ENCODE measurements around the gene SECTM1. TPM values are rescaled to one million over a fixed set of nuclear protein-coding genes. Genes with fewer than 3 reads are reported as not detected.

Gene SECTM1
- total RNA-seq, 4 donors from 2014 or later: 9.5 to 17.5 (median 14.7) TPM

DNA sequence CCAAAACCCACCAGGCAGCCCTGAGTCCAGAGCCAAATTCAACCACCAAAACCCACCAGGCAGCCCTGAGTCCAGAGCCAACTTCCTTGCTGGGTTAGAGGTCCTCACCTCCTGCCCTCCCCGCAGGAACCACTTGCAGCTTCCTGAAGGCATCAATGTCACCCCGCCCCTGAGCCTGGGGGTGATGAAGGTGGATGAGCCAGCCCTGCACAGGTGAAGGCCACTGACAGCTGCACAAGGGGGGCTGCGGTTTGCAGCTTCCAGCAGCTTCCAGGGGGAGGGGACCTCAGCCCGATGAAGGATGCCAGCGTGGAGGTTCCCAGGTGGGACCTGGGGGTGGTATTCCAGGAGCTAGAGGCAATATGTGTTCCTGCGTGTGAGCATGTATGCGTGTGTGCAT is 52.5 kb downstream of the SECTM1 start:
- TF ChIP-seq, protein P1, sequence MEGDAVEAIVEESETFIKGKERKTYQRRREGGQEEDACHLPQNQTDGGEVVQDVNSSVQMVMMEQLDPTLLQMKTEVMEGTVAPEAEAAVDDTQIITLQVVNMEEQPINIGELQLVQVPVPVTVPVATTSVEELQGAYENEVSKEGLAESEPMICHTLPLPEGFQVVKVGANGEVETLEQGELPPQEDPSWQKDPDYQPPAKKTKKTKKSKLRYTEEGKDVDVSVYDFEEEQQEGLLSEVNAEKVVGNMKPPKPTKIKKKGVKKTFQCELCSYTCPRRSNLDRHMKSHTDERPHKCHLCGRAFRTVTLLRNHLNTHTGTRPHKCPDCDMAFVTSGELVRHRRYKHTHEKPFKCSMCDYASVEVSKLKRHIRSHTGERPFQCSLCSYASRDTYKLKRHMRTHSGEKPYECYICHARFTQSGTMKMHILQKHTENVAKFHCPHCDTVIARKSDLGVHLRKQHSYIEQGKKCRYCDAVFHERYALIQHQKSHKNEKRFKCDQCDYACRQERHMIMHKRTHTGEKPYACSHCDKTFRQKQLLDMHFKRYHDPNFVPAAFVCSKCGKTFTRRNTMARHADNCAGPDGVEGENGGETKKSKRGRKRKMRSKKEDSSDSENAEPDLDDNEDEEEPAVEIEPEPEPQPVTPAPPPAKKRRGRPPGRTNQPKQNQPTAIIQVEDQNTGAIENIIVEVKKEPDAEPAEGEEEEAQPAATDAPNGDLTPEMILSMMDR (IDR thresholded peaks at IDR 0.05; ENCODE audit: low read depth): no peak

GRCh38 chr17:82280537-82280936 is 53.0 kb downstream of the SECTM1 start:
- TF ChIP-seq, protein P1 (IDR thresholded peaks at IDR 0.05; ENCODE audit: low read depth): no peak

DNA sequence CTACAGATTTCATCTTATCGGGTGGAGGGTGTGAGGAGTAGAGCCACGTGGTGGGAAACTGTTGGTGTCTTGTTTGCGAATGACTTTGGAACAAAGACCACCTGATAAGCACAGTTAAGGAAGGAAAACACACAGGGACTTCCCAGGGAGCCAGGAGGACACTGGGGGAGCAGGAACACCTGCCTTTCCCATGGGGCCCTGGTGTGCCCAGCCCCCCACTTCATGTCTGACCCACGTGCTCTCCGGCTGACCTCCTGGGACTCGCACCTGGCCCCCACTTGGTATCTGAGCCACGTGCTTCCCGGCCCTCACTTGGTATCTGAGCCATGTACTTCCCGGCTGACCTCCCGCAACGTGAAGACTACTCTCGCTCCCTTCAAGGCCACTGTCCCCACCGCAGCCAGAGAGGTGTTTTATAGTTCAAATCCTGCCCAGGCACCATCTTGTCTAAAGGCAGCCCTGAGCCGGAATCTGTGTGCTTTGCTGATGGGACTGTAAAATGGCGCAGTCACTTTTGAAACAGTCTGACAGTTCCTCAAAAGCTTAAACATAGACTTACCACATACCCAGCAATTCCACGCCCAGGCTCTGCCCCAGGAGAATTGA is 54.7 kb downstream of the SECTM1 start:
- TF ChIP-seq, protein P1 (IDR thresholded peaks at IDR 0.05; ENCODE audit: low read depth): no peak

- TF ChIP-seq, protein P1 (IDR thresholded peaks at IDR 0.05; ENCODE audit: low read depth): no peak
These were observed 55.3 kb downstream of the SECTM1 start for GRCh38 chr17:82278308-82278707.

- TF ChIP-seq, protein P1 (IDR thresholded peaks at IDR 0.05; ENCODE audit: low read depth): no peak
These were observed 55.7 kb downstream of the SECTM1 start for GRCh38 chr17:82277851-82278250.

DNA sequence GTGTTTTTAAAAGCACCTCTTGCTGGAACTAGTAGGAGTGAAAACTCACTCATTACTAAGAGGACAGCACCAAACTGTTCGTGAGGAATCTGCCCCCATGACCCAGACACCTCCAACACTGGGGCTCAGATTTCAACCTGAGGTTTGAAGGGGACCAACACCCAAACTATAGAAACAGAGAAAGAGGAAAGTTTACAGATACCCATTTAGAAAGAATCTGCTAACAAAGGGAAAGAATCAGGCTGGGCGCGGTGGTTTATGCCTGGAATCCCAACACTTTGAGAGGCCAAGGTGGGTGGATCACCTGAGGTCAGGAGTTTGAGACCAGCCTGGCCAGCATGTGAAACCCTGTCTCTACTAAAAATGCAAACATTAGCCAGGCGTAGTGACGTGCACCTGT is 56.6 kb downstream of the SECTM1 start:
- TF ChIP-seq, protein P1 (IDR thresholded peaks at IDR 0.05; ENCODE audit: low read depth): no peak

DNA sequence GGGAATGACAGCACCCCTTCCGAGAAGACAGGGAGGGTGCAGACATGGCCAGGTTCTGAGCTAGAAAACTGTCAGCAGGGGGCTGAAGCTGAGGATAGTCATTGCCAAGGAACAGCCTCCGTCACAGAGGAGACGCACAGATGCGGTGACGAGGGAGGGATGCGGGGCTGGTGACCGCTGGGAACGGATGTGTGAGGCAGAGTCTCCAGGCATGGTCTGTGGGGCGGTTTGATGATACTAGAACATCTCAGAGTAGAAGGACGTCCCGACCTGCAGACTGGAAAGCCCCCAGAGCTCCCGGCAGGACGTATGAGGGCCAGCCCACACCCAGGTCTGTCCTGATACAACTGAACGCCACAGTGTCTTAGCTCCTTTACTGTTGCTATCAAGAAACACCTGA is 58.2 kb downstream of the SECTM1 start:
- TF ChIP-seq, protein P1 (IDR thresholded peaks at IDR 0.05; ENCODE audit: low read depth): no peak

Measured in subcutaneous adipose tissue (tissue), 4 donors.